Measurements from ENCODE around the gene IPO11.
"Not testable (repeated sequence)": the region's sequence is repeated elsewhere in the genome, so short reads cannot be mapped to it uniquely, and the experiment has no call there.

The IPO11 gene

DNA sequence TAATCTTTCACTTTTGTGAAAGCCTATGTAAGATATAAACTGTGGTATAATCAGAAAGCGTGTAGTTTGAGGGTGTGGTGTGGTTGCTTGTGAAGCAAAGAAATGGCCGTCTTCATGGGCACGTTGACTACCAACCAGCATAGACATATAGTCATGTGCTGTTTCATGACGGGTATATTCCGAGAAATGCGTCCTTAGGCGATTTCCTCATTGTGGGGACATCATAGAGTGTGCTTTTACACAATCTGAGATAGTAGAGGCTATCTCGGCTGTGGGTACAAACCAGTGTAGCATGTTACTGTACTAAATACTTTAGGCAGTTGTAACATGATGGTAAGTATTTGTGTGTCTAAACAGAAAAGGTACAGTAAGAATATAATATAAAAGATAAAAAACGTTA is 86.4 kb downstream of the IPO11 start:
- Mint-ChIP-seq H3K4me3 (no peak overlapping the region), H3K36me3 (ENCODE audit: low read depth) (peaks cover 40% of the 10 kb centered on the region)

DNA sequence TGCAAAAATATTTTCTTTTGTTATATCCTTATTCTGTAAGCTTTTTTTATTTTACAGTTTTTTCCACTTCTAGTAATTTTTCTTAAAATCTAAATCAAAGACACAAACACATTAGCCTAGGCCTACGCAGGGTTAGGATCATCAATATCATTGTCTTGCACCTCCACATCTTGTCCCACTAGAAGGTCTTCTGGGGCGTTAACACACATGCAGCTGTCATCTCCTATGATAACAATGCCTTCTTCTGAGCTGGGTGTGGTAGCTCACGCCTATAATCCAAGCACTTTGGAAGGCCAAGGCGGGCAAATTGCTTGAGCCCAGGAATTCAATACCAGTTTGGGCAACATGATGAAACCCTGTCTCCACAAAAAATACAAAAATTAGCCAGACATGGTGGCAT is 87.2 kb downstream of the IPO11 start:
- H3K27me3 Mint-ChIP-seq (ENCODE audit: low read depth, poor library complexity) = no peaks in the 10 kb centered on the region
- TF ChIP-seq, protein P1, sequence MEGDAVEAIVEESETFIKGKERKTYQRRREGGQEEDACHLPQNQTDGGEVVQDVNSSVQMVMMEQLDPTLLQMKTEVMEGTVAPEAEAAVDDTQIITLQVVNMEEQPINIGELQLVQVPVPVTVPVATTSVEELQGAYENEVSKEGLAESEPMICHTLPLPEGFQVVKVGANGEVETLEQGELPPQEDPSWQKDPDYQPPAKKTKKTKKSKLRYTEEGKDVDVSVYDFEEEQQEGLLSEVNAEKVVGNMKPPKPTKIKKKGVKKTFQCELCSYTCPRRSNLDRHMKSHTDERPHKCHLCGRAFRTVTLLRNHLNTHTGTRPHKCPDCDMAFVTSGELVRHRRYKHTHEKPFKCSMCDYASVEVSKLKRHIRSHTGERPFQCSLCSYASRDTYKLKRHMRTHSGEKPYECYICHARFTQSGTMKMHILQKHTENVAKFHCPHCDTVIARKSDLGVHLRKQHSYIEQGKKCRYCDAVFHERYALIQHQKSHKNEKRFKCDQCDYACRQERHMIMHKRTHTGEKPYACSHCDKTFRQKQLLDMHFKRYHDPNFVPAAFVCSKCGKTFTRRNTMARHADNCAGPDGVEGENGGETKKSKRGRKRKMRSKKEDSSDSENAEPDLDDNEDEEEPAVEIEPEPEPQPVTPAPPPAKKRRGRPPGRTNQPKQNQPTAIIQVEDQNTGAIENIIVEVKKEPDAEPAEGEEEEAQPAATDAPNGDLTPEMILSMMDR (IDR thresholded peaks at IDR 0.05) = no peak
- H3K36me3 Mint-ChIP-seq (ENCODE audit: low read depth) = peaks cover 36% of the 10 kb centered on the region
- H3K4me1 Mint-ChIP-seq = no peaks in the 10 kb centered on the region
- H3K9me3 Mint-ChIP-seq = no peaks in the 10 kb centered on the region
- no peak overlapping the region for H3K4me3 Mint-ChIP-seq
- H3K27ac Mint-ChIP-seq = no peak overlapping the region
- no peak for DNase-seq

More for the DNA sequence above, 86.4 kb downstream of the IPO11 start:
- H3K4me1 Mint-ChIP-seq = no peaks in the 10 kb centered on the region
- DNase-seq = no peak
- TF ChIP-seq, protein P1 (IDR thresholded peaks at IDR 0.05) = no peak
- H3K27ac Mint-ChIP-seq = no peak overlapping the region
- H3K27me3 Mint-ChIP-seq (ENCODE audit: low read depth, poor library complexity) = no peaks in the 10 kb centered on the region
- no peaks in the 10 kb centered on the region for H3K9me3 Mint-ChIP-seq

DNA sequence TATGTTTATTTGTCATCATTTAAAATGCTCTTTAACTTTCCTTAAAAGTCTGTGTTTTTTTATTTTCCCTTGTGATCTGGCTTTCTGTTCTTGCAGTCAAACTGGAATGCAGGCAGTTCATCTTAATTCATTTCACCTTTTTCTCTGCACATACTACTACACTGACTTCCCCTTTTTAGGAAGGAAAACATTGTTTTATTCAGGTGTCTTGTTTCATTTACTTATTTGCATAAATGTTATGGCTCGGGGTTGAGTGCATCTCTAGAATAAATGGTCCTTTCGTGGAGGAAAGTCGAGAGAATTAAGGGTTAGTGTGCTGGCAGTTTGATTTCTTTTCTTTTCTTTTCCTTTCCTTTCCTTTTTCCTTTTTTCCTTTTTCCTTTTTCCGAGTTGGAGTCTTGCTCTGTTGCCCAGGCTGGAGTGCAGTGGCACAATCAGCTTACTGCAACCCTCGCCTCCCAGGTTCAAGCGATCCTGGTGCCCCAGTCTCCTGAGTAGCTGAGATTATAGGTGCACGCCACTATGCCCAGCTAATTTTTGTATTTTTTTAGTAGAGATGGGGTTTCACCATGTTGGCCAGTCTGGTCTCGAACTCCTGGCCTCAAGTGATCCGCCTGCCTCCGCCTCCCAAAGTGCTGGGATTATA is 90.0 kb downstream of the IPO11 start:
- no peaks in the 10 kb centered on the region for H3K4me1 Mint-ChIP-seq
- TF ChIP-seq, protein P1 (IDR thresholded peaks at IDR 0.05) = no peak
- H3K27me3 Mint-ChIP-seq (ENCODE audit: low read depth, poor library complexity) = no peaks in the 10 kb centered on the region
- peaks cover 38% of the 10 kb centered on the region for H3K36me3 Mint-ChIP-seq (ENCODE audit: low read depth)
- H3K9me3 Mint-ChIP-seq = no peaks in the 10 kb centered on the region
- no peak for DNase-seq
- H3K4me3 Mint-ChIP-seq = no peak overlapping the region
- H3K27ac Mint-ChIP-seq = no peak overlapping the region

DNA sequence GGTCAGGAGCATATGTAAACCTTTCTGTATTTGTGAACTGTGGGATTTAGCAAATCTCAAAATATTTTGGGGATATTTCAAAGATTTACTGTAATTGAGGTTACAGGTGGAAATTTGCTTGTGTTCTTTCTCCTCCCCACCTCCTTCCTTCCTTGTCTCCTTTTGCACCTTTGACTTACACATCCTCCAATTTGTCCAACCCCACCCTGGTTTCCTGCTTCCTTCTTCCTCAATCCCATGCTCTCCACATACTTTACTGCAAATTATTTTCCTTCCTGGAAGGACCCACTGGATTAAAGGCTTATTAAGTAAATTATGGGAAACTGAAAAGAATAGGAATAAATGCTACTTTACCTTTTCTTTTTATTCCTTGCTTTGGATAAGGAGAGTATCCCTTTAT is 91.6 kb downstream of the IPO11 start:
- no peaks in the 10 kb centered on the region for H3K4me1 Mint-ChIP-seq

DNA sequence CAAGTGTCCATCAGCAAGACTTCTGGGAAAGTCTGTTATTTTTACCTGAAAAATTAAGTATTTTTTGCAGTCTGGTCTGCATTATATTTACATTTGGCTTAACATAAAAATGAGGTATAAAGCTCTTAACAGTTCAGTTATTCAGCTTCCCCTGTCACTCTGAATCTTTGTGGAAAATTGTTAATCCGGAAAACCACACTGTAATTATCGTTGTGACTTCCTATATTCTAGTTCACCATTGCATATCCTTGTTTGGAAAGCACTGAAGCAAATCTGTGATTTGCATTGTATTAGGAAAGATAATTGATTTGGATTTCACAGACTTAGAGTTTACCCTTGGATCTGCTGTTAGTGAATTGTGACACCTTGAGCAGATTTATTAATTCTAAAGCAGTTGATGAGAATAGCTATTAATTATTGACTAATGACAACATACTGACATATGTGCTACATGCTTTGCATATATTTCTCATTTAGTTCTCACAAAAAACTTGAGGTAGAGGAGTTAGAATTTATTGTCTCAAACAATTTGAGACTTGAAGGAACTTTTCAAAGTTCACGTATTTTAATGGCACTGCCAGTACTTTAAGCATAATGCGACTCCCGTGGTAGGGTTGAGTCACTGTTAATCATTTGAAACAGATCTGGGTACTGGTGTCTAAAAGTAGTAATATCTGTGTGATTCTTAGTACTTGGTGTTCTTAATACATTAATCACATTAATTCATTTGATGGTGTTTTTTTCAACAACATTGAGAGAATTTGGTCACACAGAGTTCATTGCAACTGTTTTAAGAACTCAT is 94.3 kb downstream of the IPO11 start:
- DNase-seq = no peak
- Mint-ChIP-seq H3K27ac (no peak overlapping the region), H3K4me3 (no peak overlapping the region), H3K36me3 (ENCODE audit: low read depth) (peaks cover 52% of the 10 kb centered on the region), H3K27me3 (ENCODE audit: low read depth, poor library complexity) (no peaks in the 10 kb centered on the region), H3K4me1 (no peaks in the 10 kb centered on the region), H3K9me3 (no peaks in the 10 kb centered on the region)
- TF ChIP-seq, protein P1 (IDR thresholded peaks at IDR 0.05) = no peak

More for the DNA sequence above, 91.6 kb downstream of the IPO11 start:
- no peaks in the 10 kb centered on the region for H3K9me3 Mint-ChIP-seq
- no peak for DNase-seq
- H3K4me3 Mint-ChIP-seq = no peak overlapping the region
- no peak overlapping the region for H3K27ac Mint-ChIP-seq
- peaks cover 39% of the 10 kb centered on the region for H3K36me3 Mint-ChIP-seq (ENCODE audit: low read depth)
- H3K27me3 Mint-ChIP-seq (ENCODE audit: low read depth, poor library complexity) = no peaks in the 10 kb centered on the region
- TF ChIP-seq, protein P1 (IDR thresholded peaks at IDR 0.05) = no peak

DNA sequence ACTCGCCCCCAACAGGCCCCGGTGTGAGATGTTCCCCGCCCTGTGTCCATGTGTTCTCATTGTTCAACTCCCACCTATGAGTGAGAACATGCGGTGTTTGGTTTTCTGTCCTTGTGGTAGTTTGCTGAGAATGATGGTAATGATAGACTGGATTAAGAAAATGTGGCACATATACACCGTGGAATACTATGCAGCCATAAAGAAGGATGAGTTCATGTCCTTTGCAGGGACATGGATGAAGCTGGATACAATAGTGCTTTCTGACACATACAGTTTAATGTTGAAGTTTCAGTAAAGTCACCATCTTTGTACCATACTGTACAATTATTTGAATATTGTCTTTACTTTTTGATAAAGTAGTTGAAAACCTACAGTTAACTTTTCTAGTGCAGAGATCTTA is 96.2 kb downstream of the IPO11 start:
- peaks cover 44% of the 10 kb centered on the region for H3K36me3 Mint-ChIP-seq (ENCODE audit: low read depth)
- H3K4me3 Mint-ChIP-seq; H3K9me3 Mint-ChIP-seq; H3K27ac Mint-ChIP-seq; H3K27me3 Mint-ChIP-seq (ENCODE audit: low read depth, poor library complexity); H3K4me1 Mint-ChIP-seq; DNase-seq: not testable (repeated sequence)

Measured in nephron progenitor cell (in vitro differentiated cells).